HG02852 (cell line): Measurements from ENCODE around the gene B3GNT4.
"Not testable (repeated sequence)": the region's sequence is repeated elsewhere in the genome, so short reads cannot be mapped to it uniquely, and the experiment has no call there.

ENCODE experiments used
- ATAC-seq: cut with Tn5 transposase; IDR thresholded peaks from one replicate; pipeline ENCODE4 v1.9.1; 2021; ENCODE audit warnings: mild to moderate bottlenecking, moderate library complexity; ENCODE audit not compliant: unreplicated experiment

Gene B3GNT4

DNA sequence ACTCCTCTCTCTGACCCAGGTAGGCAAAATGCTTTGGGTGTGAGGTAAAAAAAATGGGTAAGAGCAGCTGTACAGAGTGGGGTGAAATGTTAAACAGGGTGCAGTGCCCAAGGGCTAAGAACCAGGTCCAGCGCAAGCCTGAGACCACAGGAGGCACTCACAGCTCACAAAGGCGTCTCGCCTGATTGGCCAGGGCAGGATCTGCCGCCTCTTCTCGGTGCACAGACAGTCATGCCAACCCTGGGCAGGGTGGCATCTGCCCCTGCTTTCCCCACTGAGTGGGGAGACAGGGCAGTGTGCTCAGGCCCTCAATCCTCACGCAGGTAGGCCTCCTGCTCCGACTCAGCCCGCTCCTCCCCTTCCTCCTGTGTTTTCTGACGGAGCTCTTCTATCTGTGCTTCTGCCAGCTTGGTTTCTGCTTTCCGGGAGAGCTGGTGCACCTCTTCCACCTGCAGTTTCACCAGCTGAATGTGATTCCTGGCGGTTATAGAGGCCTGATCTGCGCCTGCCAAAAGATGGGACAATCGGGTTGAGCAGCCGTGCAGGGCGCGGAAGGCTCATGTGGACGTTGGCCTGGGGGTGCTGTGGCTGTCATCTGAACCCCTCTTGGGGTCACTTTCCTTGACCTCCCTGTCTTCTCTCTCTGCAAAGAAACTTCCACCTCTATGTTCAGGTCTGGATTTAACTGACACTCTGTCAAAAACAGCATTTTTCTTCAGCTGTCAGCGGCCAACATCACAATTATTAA is 4.7 kb downstream of the B3GNT4 start:
- ATAC-seq, result no peak

DNA sequence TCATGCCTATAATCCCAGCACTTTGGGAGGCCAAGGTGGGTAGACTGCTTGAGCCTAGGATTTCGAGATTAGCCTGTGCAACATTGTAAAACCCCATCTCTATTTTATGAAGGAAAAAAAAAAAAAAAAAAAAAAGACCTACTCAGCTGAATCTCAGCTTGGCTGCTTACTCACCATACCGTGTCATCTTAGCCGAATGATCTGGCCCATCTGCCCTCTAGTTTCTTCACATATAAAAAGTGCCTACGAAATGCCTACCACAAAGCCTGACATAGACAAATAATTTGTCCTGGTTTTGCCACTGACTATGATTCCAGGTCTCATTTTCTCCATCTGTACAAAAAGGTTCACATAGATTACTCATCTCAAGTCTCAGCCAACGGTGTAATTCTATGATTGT is 12.3 kb downstream of the B3GNT4 start:
- no peak for ATAC-seq

DNA sequence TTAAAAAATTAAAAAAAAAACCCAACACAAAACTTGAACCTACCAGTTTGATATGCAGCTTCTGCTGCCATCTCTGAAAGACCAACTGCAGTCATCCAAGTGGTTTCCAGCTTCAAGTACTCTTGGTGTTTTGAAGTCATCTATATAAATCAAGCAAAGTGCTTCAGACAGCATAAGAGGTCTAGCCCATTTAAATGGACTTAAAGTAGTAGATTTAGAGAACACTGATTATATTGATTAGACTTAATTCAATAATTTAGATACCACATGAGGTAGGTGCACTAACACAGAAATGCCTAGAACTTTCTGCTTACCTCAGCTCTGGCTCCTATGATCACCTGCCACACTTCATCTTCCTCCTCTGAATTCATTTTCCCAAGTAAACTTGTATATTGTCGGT is 12.9 kb downstream of the B3GNT4 start:
- ATAC-seq, result no peak

DNA sequence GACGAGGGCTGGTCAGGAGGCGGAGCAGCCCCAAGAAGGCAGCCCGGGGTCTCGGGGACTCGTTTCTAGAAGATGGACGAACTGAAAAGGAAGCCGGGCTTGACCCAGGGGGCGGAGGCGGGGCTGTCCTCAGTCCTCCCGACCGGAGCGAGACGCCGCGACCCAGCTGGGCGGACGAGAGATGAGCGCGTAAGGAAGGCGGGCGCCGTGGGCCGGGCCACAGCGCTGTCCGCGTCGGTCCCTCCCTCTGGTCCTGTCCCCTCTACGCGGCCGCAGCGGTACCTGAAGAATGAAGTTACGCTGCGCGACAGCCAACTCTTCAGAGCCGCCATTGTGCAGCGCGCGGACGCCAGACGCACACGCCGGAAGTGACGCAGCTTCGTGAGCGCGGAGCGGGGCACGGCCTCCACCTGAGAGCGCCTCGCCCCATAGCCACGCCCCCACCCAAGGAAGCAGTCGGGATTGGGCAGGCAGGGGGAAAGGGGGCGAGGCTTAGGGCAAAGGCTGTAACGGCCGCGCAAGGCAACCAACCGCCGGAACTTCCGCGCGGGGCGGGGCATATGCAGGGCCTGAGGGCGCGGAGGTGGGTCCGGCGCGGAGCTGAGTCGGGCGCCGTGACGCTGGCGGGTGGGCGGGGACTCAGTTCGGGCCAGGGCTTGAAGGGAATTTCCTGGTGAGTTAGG is 22.3 kb downstream of the B3GNT4 start, which contains the start of gene DIABLO:
Gene DIABLO, minus strand, starts transcription at position 370 of the 683 bp plus-strand sequence. Its CDS starts 38 bp downstream, at position 332.
- peak; percentile 87 for ATAC-seq

DNA sequence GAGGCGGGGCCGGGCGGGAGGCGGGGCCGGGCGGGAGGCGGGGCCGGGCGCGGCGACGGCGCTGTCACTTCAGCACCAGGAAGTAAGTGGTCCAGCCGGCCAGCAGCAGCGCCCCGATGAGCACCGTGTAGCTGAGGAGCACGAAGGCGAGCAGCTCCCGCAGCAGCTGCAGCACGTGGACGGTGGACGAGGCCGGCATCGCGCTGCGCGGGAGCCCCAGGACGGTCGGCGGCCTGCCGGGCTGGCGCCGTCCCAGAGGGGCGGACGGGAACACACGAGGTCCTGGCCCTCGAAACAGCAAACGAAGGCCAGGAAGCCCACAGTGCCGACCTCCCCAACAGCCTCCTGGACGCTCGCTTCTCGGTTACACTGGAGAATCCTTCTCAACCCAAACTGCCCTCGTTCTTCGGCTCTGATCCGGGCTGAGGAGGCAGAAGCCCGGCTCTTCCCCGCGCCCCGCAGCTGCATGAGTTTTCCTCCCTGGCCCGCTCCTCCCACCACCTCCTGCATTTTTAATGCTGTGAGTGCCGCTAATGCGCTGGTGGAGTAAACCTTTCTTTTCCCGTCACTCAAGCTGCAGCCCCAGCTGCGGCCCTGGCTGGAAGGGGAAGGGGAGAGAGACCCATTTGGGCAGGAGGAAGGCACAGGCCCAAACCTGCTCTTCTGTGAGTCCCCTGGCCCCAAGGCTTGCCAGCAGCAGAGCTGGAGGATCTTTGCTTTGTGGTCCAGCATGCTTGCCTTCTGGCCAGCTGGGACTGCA is 23.0 kb downstream of the B3GNT4 start:
- ATAC-seq, result no peak

DNA sequence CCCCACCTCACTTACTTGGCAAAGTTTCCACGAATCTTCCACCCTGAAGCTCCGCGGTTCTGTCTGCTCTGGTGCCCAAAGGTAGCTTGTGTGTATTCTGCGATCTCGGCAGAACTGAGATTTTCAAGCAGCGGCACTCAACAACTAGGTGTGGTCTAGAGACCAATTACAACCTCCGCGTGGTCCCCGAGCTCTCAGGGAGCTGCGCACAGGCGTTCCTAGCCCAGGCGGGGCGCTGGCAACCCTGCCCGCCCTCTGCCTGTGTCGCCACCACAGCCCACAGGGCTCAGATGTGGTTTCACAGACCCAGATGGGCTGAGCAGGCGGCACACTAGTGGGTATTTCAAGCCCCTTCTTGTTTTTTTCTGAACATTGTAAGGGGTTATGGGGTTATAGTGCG is 23.8 kb downstream of the B3GNT4 start:
- no peak for ATAC-seq

DNA sequence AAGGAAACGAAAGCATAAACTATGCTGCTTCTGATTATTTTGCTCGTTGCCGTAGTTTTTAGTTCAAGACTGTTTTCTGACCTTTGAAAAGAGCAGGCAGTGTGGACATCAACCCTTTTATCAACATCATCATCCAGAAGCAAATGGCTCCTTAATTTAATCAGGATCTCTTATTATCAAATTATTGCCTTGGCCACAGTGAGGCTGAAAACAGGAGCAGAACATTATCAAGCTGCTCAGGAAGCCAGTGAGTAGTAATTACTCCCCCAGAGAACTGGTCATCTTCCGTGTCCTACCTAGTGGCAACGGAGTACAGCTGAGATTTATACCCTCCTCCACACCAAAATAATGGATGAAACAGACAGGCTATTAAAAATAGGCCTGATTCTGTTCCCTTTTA is 24.6 kb downstream of the B3GNT4 start:
- no peak for ATAC-seq

DNA sequence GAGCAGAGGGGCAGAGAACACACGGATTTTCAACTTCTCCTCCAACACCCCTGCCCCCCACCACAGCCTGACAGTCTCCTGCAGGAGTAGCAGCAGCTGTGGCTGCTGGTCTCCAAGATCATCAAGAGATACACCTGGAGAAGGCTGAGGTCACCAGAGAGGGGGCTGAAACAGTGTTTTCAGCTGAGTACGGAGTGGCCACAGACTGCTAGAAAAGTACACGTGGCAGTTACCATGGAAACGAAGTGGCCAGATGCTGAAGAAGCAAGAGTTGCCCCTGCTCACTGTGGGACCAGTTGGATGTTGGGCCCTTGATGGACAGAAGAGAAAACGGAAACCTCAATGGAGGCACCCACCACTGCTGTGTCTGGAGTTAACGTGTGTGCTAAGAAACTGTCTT is 27.3 kb downstream of the B3GNT4 start:
- ATAC-seq, result no peak

DNA sequence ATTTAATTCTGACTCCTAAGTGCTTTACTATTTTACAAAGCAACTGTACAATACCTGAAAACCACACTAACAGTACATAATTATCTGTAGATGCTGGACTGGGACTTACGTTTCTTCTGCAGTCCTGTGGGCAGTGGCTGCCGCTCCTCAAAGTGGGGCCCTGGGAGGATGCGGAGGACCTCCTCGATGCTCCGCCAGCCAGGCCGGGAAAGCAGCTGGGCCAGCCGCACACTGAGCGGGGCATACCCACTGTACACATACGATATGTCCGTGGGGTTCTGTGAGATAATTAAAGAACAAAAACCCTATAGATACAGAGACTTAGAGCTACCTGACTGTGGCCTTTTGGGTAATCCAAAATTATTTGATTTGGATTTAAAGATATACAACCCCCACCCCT is 29.2 kb downstream of the B3GNT4 start:
- no peak for ATAC-seq

DNA sequence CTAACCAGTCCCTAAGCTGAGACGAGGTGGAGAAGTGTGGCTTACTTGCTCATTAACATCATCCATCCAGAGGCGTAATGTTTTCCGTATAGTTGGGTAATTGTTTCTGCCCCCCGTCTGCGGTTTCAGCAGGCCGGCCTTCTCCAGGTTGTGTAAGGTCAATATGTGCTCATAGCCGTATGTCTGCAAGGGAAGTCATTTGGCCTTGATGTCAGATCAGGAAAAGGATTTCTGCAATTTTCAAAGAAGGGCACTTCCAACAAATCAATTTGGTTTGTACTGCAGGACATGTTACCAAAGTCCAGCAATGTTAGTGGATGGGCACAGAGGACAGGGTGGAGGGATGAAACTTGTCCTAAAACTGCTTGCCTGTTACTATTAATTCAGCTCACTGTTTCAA is 32.2 kb downstream of the B3GNT4 start:
- ATAC-seq, result no peak

DNA sequence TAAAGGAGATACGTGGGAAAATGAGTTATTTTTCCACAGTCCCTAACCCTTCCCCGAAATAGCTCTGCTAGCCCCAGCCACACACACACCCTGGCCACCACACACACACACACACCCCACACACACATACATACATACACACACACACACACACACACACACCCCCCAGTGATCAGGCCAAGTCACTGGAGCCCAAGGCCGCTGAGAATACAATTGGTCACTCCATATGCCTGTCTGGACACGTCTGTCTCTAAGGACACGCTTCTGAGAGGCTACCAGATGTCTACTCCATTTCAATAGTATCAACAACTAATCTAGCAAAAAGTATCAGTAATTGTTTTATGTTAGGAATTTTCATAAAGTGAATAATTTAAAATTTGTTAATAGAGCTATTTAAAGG is 35.4 kb downstream of the B3GNT4 start:
- no peak for ATAC-seq

DNA sequence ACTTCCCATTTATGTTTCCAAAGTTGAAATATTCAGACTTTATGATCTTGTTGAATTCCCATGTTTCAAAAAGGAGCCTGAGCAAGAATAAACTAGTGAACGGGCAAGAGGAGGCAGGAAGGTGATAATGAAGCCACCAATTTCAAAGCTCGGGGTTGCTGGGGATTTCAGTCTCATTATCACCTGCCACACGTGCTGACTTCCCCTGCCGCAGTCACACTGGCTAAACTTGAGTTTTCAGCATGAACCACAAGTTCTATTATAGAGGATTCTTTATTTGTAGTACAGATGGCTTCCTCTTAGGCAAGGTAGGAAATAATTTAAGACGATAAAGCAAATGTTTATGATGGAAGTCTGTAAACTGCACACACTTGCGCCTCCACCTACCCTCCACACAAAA is 40.5 kb downstream of the B3GNT4 start:
- no peak for ATAC-seq

DNA sequence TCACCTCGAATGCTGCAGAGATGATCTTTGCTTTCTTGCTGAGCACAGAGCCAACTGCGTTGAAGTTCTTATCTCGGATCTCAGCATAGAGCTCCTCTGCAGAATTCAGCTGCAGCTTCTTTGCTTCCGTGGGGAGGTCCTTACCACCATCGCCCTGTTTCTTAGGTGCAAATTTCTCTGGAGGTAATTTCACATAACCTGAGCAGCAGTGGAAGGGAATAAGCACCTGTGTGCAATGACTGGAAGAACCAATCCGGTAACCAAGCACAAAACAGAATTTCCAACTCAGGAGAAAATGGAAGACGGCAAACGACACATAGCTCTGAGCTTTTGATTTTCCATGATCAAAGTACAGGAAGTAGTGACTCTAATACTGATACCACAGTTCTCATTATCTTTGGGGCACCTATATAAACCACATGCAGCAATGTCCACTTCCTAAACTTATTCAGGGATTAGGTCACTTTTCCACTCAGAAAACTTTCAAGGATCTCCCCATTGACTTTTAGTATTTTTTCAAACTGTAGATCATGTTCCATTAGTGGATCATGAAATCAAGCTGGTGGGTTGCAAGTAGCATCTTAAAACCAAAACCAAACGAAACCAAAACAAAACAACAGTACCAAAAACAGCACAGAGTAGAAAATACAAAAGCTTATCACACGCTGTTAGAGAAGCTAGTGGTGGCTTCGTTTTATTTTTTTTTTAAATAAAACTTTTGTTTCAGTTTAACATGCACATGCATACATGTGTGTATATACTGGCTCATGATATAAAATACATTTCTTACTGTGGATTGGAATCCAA is 41.3 kb downstream of the B3GNT4 start:
- no peak for ATAC-seq

DNA sequence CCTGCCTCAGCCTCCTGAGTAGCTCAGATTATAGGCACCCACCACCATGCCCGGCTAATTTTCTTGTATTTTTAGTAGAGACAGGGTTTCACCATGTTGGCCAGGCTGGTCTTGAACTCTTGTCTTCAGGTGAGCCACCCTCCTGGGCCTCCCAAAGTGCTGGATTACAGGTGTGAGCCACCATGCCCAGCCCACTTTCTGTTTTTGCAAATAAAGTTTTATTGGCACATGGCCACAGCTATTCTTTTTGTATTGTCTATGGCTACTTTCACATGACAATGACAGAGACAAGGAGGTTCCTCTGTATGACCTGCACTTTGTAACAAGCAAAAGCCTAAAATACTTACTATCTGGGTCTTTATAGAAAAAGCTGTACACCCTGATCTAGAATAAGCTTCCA is 42.0 kb downstream of the B3GNT4 start:
- no peak for ATAC-seq

DNA sequence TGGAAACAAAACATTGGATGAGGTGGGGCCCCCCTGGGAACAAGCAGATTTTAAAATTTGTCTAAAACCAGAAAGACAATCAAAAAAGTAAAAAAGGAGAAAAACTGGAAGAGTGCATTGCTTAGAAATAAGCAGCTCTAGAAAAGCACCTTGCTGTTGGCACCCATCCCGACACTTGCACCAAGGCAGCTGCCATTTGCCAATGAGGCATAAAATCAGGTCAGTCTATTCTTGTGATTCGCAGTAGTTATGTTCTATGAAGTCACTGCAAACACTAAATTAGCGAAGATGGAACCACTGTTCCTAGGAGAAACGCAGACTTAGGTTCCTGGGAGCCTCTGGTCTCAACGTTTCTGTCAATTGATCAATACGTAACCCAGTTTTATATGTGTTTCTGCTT is 46.5 kb downstream of the B3GNT4 start:
- no peak for ATAC-seq

DNA sequence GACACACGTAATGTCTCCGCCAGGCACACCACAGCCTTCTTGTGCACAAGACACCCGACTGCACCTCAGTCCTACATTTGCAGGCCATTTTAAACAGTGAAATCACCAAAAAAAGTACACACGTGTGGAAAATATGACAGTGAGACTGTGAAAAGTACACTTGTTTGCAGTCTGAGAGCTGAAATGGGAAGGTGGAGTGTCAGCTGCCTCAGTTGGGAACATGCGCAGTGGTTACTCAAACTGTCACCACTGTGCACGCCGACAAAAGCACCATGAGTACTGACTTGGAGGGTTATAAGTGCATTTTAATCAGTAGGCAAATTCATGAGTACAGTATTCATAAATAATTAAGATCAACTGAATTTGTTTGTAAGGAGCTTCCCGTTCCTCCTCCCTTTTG is 47.0 kb downstream of the B3GNT4 start:
- ATAC-seq, result no peak

DNA sequence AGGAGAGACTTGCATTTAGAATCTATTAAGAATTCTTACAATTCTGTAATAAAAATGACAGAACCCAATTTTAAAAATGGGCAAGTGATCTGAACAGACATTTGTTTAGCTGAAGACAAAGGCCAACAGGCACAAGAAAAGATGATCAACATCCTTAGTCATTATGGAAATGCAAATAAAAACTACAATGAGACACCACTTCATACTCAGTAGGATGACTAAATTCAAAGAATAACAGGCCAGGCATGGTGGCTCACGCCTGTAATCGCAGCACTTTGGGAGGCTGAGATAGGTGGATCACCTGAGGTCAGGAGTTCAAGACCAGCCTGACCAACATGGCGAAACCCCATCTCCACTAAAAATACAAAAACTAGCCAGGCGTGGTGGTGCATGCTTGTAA is 55.0 kb downstream of the B3GNT4 start:
- ATAC-seq, result not testable (repeated sequence)
